ENCODE measurements around the gene RHEBL1.

DNA sequence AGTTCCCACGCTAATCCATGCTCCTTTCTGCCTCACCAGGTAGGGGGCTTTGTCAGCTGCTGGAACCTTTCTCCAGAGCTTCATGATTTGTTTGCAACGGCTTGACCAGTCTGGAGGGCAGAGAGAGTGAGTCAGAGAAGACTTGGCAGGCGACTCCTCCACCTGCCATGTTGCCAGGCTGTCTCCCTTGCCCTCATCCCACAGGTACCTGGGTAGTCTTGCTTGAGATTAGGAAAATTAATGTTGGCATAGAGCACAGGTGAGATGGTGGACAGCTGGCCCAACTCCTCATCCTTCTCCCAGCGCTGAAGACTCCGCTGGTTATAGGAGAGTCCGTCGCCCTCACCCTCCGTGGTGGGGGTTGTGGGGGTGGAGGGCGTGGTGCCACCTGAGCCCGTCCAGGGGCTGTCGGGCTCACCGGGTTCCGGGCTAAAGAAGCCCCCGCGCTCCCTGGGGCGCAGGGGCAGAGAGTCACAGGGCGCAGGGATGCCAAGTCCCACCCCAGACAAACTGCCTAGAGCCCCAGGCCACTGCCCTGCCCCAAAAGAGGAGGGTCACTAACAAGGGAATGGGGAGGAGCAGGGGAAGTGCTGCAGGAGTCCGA is 27.8 kb downstream of the RHEBL1 start:
- TF ChIP-seq, protein P1, sequence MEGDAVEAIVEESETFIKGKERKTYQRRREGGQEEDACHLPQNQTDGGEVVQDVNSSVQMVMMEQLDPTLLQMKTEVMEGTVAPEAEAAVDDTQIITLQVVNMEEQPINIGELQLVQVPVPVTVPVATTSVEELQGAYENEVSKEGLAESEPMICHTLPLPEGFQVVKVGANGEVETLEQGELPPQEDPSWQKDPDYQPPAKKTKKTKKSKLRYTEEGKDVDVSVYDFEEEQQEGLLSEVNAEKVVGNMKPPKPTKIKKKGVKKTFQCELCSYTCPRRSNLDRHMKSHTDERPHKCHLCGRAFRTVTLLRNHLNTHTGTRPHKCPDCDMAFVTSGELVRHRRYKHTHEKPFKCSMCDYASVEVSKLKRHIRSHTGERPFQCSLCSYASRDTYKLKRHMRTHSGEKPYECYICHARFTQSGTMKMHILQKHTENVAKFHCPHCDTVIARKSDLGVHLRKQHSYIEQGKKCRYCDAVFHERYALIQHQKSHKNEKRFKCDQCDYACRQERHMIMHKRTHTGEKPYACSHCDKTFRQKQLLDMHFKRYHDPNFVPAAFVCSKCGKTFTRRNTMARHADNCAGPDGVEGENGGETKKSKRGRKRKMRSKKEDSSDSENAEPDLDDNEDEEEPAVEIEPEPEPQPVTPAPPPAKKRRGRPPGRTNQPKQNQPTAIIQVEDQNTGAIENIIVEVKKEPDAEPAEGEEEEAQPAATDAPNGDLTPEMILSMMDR (IDR thresholded peaks at IDR 0.05; ENCODE audit: low read depth, low read length, poor library complexity, severe bottlenecking): no peak
- TF ChIP-seq EZH2phosphoT487 (IDR thresholded peaks at IDR 0.05; ENCODE audit: borderline replicate concordance, low read length): no peak
